IMR-90 (cell line): ENCODE results near the gene ADGRD1. TPM values are rescaled to one million over a fixed set of nuclear protein-coding genes. Genes with fewer than 3 reads are reported as not detected.

Experiments used
- ATAC-seq: fragments of 200-7000 bp; cut with Tn5 transposase; 2 replicates; pipeline ENCODE4 v1.9.1; 2020; ENCODE audit warnings: low read depth, mild to moderate bottlenecking, moderate library complexity
- BruUV-seq: library from RNA; stranded (reverse); fragments of 400-500 nt; replicated peaks from 2 replicates; lab custom pipeline; 2021; lab: Mats Ljungman, UMichigan
- CTCF ChIA-PET: fragments of 300-600 bp; formaldehyde crosslinking; extraction: SDS; loops from one replicate; lab custom pipeline; 2021; ENCODE audit warnings: antibody characterized with exemption; lab: Yijun Ruan, JAX
- POLR2A ChIA-PET: fragments of 300-600 bp; sonication (Branson Sonifier 250); formaldehyde crosslinking; loops from one replicate; lab custom pipeline; 2022; ENCODE audit warnings: antibody characterized with exemption; ENCODE audit not compliant: unreplicated experiment; lab: Charles Lee
- DNase-seq: peaks from one replicate; pipeline ENCODE4 v3.0.0; 2013
- H2AFZ ChIP-seq: replicated peaks from 2 replicates; pipeline ENCODE3; 2013; ENCODE audit warnings: low read length, mild to moderate bottlenecking; ENCODE audit not compliant: poor library complexity
- H2AK5ac ChIP-seq: 2 replicates; pipeline ENCODE4 v1.6.1; 2013; ENCODE audit warnings: low read depth, low read length, inconsistent platforms
- H2AK9ac ChIP-seq: replicated peaks from 2 replicates; pipeline ENCODE3; 2013; ENCODE audit warnings: mild to moderate bottlenecking, low read depth, low read length, moderate library complexity; ENCODE audit not compliant: poor library complexity
- H2BK120ac ChIP-seq: 2 replicates; pipeline ENCODE4 v1.6.1; 2013; ENCODE audit warnings: low read depth, low read length, inconsistent platforms
- H2BK15ac ChIP-seq: 3 replicates; pipeline ENCODE4 v1.6.1; 2013; ENCODE audit warnings: low read depth, low read length, inconsistent platforms
- H2BK20ac ChIP-seq: 2 replicates; pipeline ENCODE4 v1.6.1; 2013; ENCODE audit warnings: low read depth, mild to moderate bottlenecking, inconsistent platforms, low read length, moderate library complexity
- H2BK5ac ChIP-seq: 2 replicates; pipeline ENCODE4 v1.6.1; 2013; ENCODE audit warnings: mild to moderate bottlenecking, low read depth, low read length, inconsistent platforms; ENCODE audit not compliant: poor library complexity, severe bottlenecking
- H3K14ac ChIP-seq: replicated peaks from 2 replicates; pipeline ENCODE4 v1.6.1; 2013; ENCODE audit warnings: low read depth, low read length, inconsistent platforms
- H3K18ac ChIP-seq: 2 replicates; pipeline ENCODE4 v1.6.1; 2013; ENCODE audit warnings: low read depth, low read length, control low read depth
- H3K23ac ChIP-seq: 2 replicates; pipeline ENCODE4 v1.6.1; 2013; ENCODE audit warnings: low read depth, low read length, inconsistent platforms
- H3K27ac ChIP-seq: 2 replicates; pipeline ENCODE4 v1.5.1; 2013; ENCODE audit warnings: mild to moderate bottlenecking, control low read depth, low read length; ENCODE audit not compliant: insufficient read depth
- H3K27me3 ChIP-seq: 2 replicates; pipeline ENCODE4 v1.6.1; 2013; ENCODE audit warnings: low read length; ENCODE audit not compliant: control insufficient read depth, insufficient read depth
- H3K36me3 ChIP-seq: 2 replicates; pipeline ENCODE4 v1.6.1; 2013; ENCODE audit warnings: low read length, mixed read lengths; ENCODE audit not compliant: control insufficient read depth, insufficient read depth
- H3K4ac ChIP-seq: 2 replicates; pipeline ENCODE4 v1.6.1; 2013; ENCODE audit warnings: low read depth, low read length, inconsistent platforms
- H3K4me1 ChIP-seq: 2 replicates; pipeline ENCODE4 v1.6.1; 2013; ENCODE audit warnings: low read length, mixed read lengths; ENCODE audit not compliant: control insufficient read depth, insufficient read depth
- H3K4me2 ChIP-seq: 2 replicates; pipeline ENCODE4 v1.6.1; 2013; ENCODE audit warnings: low read depth, mild to moderate bottlenecking, control low read depth, low read length, moderate library complexity
- H3K4me3 ChIP-seq: 2 replicates; pipeline ENCODE4 v1.5.1; 2013; ENCODE audit warnings: low read depth, mild to moderate bottlenecking, control low read depth, low read length, moderate library complexity; ENCODE audit not compliant: insufficient read depth
- H3K56ac ChIP-seq: 2 replicates; pipeline ENCODE4 v1.6.1; 2013; ENCODE audit warnings: low read length, inconsistent platforms; ENCODE audit not compliant: insufficient read depth; ENCODE audit errors: extremely low read depth
- H3K79me1 ChIP-seq, 2 experiments: 2 replicates each; pipeline ENCODE4 v1.6.1; 2013; ENCODE audit warnings: low read length in 2 of 2, inconsistent platforms in 1 of 2, low read depth in 1 of 2
- H3K9ac ChIP-seq: 2 replicates; pipeline ENCODE4 v1.6.1; 2013; ENCODE audit warnings: low read depth, low read length, control low read depth
- H3K9me1 ChIP-seq: 2 replicates; pipeline ENCODE4 v1.6.1; 2013; ENCODE audit warnings: low read length, inconsistent platforms; ENCODE audit not compliant: insufficient read depth
- H3K9me3 ChIP-seq: 2 replicates; pipeline ENCODE4 v1.6.1; 2013; ENCODE audit warnings: low read length; ENCODE audit not compliant: control insufficient read depth, insufficient read depth
- H4K20me1 ChIP-seq: 2 replicates; pipeline ENCODE4 v1.6.1; 2013; ENCODE audit warnings: low read length, inconsistent platforms; ENCODE audit not compliant: insufficient read depth
- H4K5ac ChIP-seq: 2 replicates; pipeline ENCODE4 v1.6.1; 2013; ENCODE audit warnings: mild to moderate bottlenecking, low read depth, low read length, control low read depth
- H4K8ac ChIP-seq, 2 experiments: 2 replicates each; pipeline ENCODE4 v1.6.1; 2013; ENCODE audit warnings: low read depth in 2 of 2, low read length in 2 of 2, control low read depth in 1 of 2, inconsistent platforms in 1 of 2
- H4K91ac ChIP-seq: 2 replicates; pipeline ENCODE4 v1.6.1; 2013; ENCODE audit warnings: low read depth, low read length, inconsistent platforms; ENCODE audit not compliant: insufficient read depth
- BHLHE40 ChIP-seq: fragments of 150-350 bp; IDR thresholded peaks from 2 replicates; pipeline ENCODE4 v1.6.1; 2016; ENCODE audit warnings: mild to moderate bottlenecking, low read depth, low read length
- CEBPB ChIP-seq: IDR thresholded peaks from 2 replicates; pipeline ENCODE4 v1.6.1; 2012; ENCODE audit warnings: low read depth, low read length, improper control_type of control experiment
- WGBS, 2 experiments: methylation state at CpG; one replicate each; pipeline versions ENCODE4 v1.1.5 to v1.1.7; 2013; ENCODE audit warnings: missing lambda C conversion rate in 2 of 2; ENCODE audit not compliant: insufficient read length in 1 of 2; ENCODE audit errors: extremely low coverage in 2 of 2; 5-methylcytosine and 5-hydroxymethylcytosine counted together
- dilution Hi-C: fragments of 300-500 bp; cut with HindIII; formaldehyde crosslinking; loops from one replicate; pipeline ENCODE4 v1.14.3; 2018; ENCODE audit warnings: low sequenced_read_pairs; ENCODE audit not compliant: unreplicated experiment
- in situ Hi-C: fragments of 300-500 bp; cut with MboI; formaldehyde crosslinking; loops from 3 replicates; pipeline ENCODE4 v1.14.3; 2019; ENCODE audit warnings: low sequenced_read_pairs, inconsistent platforms, mixed read lengths
- intact Hi-C: fragments of 100-400 bp; cut with micrococcal nuclease; formaldehyde crosslinking; loops from 2 replicates; pipeline ENCODE4 v1.10.0; 2022
- polyA plus RNA-seq, 3 experiments: library from polyadenylated mRNA; depleted of rRNA; stranded (reverse); fragments of >200 nt; gene quantifications; 2 replicates each; pipeline ENCODE4 v1.2.3, GENCODE V29; 2012; ENCODE audit warnings: low replicate concordance in 1 of 3
- total RNA-seq: library from RNA; depleted of rRNA; stranded (reverse); fragments of >200 nt; gene quantifications from 2 replicates; pipeline ENCODE4 v1.2.3, GENCODE V29; 2012

Gene ADGRD1
- total and polyA plus RNA-seq, 2 of the 4 experiments (the other 2 are of a cell fraction): not detected

- dilution Hi-C loops (no loop called here), intact Hi-C loops (no loop called here), in situ Hi-C loops (no loop called here)
- Histone ChIP-seq H3K27ac (no peak overlapping the region), H4K8ac (no peak overlapping the region), H2BK15ac (no peak overlapping the region), H3K4ac (no peak overlapping the region), H4K5ac (no peak overlapping the region), H3K4me2 (no peak overlapping the region), H4K20me1 (no peaks in the 10 kb centered on the region), H3K23ac (no peak overlapping the region), H3K4me3 (no peak overlapping the region), H3K56ac (no peak overlapping the region), H3K79me1 (no peaks in the 10 kb centered on the region), H2BK5ac (no peak overlapping the region), H3K18ac (no peak overlapping the region), H3K14ac (no peak overlapping the region), H2BK20ac (no peak overlapping the region), H3K4me1 (no peaks in the 10 kb centered on the region), H2AFZ (no peak overlapping the region), H2AK9ac (no peak overlapping the region), H3K9me1 (no peaks in the 10 kb centered on the region), H3K9me3 (peaks cover 38% of the 10 kb centered on the region), H2AK5ac (no peak overlapping the region), H2BK120ac (no peak overlapping the region), H3K27me3 (no peaks in the 10 kb centered on the region), H4K91ac (no peak overlapping the region), H3K36me3 (no peaks in the 10 kb centered on the region), H3K9ac (no peak overlapping the region)
- ATAC-seq (no peak), DNase-seq (no peak)
- no peak for TF ChIP-seq BHLHE40
- TF ChIP-seq CEBPB: no peak
- WGBS, 2 experiments: 60% methylated on average over 1 of the region's 6 CpGs; no CpG with 5 or more reads in 1 of the 2 experiments
- ChIA-PET POLR2A (no interaction called here), CTCF (no interaction called here)
- no TSS peak for BruUV-seq
Observed at GRCh38 chr12:131075194-131075593, 121.5 kb downstream of the ADGRD1 start.
